ENCODE results near the gene SERPINA12.

- TF ChIP-seq CTCF (conservative IDR thresholded peaks at IDR 0.05; ENCODE audit: low read depth, low read length) (no peak), EZH2 (IDR thresholded peaks at IDR 0.05; ENCODE audit: borderline replicate concordance, low read depth, low read length, poor library complexity, severe bottlenecking) (no peak)
Measured at GRCh38 chr14:94470311-94470710, 39.0 kb downstream of the SERPINA12 start.
